OCI-LY3 (cell line): ENCODE data around the gene TULP4.

Experiments
- CTCF ChIP-seq: fragments of 200-600, 300-600 bp; sonication (generic); IDR thresholded peaks from 2 replicates; pipeline ENCODE4 v1.5.1; 2014; ENCODE audit warnings: antibody characterized with exemption, low read length, low read depth
- EZH2phosphoT487 ChIP-seq: fragments of 200-600 bp; shearing (Covaris generic); IDR thresholded peaks from 2 replicates; pipeline ENCODE4 v1.6.1; 2018; ENCODE audit warnings: antibody characterized with exemption, mixed run types, low read depth

- TF ChIP-seq CTCF = no peak
- TF ChIP-seq EZH2phosphoT487 = no peak
Measured at GRCh38 chr6:158418501-158418900, 106.2 kb downstream of the TULP4 start.
